Fibroblast of mammary gland (primary cell): ENCODE data around the gene GABRB3.
A peak's percentile ranks its signal among the peaks of the same experiment; 100 is the strongest.

ENCODE experiments used
- DNase-seq: peaks from one replicate; pipeline ENCODE4 v3.0.0-alpha.2; 2010; ENCODE audit warnings: low read depth
- H3K4me3 ChIP-seq: 2 replicates; pipeline ENCODE4 v1.5.1; 2011; ENCODE audit warnings: low read depth, mild to moderate bottlenecking, low read length, moderate library complexity; ENCODE audit not compliant: control insufficient read depth
- TF ChIP-seq, protein P1 (sequence below): conservative IDR thresholded peaks from 2 replicates; pipeline ENCODE4 v1.5.1; 2011; ENCODE audit warnings: low read depth, low read length, inconsistent platforms; ENCODE audit not compliant: control insufficient read depth, insufficient read depth

The GABRB3 gene

DNA sequence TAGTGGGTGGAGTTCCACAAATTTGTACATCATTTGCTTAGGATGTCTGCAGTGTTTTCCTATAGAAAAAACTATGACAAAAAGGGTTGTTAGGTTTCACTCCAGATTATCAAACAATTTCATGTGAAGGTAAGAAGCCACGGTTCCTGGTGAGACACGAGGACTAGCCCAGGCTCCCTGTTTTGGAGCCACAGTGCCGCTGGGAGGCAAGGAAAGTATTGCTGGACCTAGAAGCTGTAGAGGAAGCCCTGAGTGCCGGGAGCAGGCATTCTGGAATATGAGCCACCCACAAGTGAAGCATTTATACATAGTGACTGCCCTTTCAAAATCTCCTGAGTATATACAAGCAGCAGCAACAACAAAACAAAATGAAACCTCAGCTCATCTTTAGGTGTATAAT, 142.0 kb downstream of the GABRB3 start:
- no peak overlapping the region for H3K4me3 ChIP-seq
- DNase-seq: no peak
- TF ChIP-seq, protein P1, sequence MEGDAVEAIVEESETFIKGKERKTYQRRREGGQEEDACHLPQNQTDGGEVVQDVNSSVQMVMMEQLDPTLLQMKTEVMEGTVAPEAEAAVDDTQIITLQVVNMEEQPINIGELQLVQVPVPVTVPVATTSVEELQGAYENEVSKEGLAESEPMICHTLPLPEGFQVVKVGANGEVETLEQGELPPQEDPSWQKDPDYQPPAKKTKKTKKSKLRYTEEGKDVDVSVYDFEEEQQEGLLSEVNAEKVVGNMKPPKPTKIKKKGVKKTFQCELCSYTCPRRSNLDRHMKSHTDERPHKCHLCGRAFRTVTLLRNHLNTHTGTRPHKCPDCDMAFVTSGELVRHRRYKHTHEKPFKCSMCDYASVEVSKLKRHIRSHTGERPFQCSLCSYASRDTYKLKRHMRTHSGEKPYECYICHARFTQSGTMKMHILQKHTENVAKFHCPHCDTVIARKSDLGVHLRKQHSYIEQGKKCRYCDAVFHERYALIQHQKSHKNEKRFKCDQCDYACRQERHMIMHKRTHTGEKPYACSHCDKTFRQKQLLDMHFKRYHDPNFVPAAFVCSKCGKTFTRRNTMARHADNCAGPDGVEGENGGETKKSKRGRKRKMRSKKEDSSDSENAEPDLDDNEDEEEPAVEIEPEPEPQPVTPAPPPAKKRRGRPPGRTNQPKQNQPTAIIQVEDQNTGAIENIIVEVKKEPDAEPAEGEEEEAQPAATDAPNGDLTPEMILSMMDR: no peak

DNA sequence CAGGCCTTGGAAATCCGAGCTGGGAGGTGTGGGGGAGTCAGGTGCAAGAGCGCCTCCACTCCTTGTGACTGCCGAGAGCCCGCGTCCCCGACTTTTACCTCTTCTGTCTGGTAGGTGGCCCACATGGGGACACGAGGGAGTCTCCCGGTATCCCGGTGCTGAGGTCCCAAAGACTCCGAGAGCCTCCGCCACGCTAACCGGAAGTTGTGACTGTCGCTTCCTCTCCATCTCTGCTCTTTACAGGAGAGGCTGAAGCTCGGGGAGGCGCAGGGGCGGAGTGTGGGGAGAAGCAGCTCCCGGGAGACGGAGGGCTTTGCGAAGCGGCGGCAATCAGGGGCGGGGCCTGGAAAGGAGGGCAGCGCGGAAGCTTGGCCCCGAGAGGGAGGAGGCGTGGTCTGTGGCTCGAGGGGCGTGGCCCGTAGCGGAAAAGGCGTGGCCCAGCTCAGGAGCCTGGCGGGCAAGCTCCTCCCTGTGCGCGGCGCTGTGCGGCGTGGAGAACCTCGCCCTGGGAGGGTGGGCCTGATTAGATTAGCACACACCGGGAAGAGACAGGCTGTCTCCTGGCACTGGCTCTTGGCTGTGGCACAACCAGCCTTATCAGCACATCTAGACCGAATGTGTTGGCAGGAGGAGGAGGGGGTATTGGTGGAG, 143.9 kb downstream of the GABRB3 start:
- peak; percentile 45 for DNase-seq
- TF ChIP-seq, protein P1: no peak
- H3K4me3 ChIP-seq: peak overlapping the region; percentile 29

DNA sequence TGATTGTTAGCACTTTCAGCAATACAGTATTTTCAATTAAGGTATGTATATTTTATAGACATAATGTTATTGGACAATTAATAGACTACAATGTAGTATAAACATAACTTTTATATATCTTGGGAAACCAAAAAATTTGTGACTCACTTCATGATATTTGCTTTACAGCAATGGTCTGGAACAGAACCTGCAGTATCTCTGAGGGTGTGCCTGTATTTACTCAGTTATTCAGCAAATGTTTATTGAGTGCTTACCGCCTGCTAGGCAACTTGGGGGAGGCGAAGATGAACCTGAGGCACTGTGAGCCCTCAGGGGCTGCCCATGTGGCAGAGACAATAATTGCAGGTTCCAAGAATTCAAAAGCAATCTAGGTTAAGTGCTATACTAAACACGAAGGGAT, 144.8 kb downstream of the GABRB3 start:
- no peak for DNase-seq
- TF ChIP-seq, protein P1: no peak
- no peak overlapping the region for H3K4me3 ChIP-seq

DNA sequence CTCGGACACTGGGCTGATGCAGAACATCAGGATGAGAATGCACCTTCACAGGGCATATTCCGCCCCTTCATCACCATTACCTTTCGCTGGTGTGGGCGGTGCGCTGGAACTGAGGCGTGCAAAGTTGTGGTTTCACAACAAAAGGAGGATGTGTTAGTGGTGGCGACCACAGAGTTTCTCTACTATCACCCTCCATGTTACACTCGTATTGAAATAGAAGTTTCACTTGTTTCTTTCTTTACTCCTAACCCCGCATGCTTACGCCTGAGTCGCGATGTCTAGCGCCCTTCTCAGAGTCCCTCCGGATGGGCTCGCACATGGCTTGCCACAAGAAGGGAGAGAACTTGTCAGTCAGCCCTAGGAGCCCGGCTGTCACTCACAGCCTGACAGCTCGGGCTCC, 148.7 kb downstream of the GABRB3 start:
- DNase-seq: no peak
- TF ChIP-seq, protein P1: no peak
- H3K4me3 ChIP-seq: no peak overlapping the region

DNA sequence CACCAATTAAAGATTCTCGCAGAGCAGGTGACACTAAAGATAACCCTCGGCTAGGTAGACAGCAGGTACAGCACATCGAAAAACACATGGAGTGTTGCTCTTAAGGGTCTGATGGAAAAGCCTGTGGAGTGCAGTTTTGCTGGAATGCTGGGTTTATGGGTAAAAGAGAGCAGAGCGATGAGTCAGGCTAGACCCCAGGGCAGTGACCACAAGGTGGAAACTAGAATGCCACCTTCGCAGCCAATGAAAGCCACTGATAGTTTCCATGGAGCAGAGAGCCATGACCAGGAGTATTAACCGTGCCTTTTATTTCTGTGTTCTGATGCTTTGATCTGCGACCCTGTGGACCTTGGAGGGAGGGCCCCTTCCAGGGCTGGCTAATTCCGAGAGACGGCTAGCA, 149.8 kb downstream of the GABRB3 start:
- no peak for DNase-seq
- no peak overlapping the region for H3K4me3 ChIP-seq
- TF ChIP-seq, protein P1: no peak

DNA sequence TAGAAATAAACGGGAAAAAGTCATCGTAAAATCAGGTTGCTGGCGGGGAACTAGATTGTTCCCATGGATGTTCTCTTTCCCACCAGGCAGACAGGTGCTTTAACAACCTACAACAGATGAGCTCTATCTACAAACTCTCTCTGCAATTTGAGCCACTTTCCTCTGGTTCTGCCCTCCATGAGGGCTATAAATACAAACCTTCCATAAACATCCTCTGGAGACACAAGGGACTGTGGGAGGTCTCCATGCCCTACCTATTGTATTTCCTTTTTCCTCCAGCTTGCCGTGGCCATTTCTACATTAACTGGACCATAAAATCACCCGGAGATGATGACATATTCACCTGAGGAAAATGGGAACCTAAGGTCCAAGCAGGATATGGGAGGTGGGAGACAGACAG, 151.1 kb downstream of the GABRB3 start:
- TF ChIP-seq, protein P1: no peak
- no peak for DNase-seq
- H3K4me3 ChIP-seq: no peak overlapping the region
